ENCODE data around the gene RERE.
"Not testable (repeated sequence)": the region's sequence is repeated elsewhere in the genome, so short reads cannot be mapped to it uniquely, and the experiment has no call there.

Gene RERE

DNA sequence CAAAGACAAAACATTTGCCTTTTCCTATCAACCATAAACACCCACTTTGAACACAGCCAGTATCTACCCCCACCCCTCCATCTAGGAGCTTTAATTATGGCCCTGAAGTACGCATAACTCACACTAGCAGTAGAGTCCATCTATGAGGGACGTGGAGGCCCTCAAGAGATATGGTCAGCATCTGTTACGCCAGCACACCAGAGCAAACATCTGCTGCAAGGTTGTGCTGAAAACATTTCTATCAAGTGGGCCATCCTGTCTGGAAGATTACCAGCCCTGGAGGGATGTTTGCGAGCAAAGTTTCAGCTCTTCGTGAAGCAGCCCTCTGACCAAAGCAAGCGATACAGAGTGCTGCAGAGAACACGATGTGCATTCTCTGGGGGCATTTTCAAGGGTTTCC is 424.9 kb downstream of the RERE start:
- no peak for DNase-seq (ENCODE audit: low read depth in 2 of 3, low spot score in 2 of 3)

DNA sequence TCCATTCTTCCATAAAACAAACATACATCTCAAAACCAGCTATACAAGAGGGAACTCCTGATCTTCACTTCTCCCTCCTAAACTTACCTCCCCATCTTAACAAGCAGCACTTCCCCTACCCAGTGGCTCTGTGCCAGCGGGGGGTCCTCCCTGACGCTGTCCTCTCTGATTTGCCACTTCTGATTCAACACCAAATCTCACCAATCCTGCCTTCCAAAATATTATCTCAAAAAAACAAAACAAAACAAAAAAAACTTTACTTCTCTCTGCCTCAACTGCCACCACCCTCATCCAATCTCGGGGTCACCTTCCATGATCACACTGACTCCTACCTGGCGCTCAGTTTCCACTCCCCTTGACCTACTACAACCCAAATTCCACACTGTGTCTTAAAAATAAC is 426.7 kb downstream of the RERE start:
- no peak for DNase-seq (ENCODE audit: low read depth in 2 of 3, low spot score in 2 of 3)

DNA sequence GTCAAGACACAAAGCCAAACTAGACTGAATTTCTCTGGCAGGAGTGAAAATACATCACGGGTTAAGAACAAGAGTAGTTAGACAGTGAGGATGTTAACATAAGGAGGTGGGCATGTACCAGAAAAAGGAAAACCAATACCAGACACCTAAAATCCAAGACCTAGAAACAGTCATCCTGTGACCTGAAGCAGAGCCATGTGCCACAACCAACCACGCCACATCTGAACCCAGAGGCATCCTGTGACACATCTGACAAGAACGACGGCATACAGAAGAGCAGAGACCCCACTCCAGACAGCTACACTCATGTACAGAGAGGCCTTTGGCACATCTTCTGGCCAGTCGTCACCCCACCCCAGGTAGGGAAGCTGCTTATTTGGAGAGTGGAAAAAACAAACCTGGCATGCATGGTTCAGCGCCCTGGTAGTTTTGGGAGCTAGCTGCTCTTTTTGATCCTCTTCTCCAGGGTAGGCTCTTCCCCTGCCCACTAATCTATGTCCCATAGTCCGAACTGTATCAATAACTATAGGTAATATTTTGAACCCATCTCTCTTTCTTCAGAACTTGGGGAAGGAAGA is 427.4 kb downstream of the RERE start:
- no peak for DNase-seq (ENCODE audit: low read depth in 2 of 3, low spot score in 2 of 3)

DNA sequence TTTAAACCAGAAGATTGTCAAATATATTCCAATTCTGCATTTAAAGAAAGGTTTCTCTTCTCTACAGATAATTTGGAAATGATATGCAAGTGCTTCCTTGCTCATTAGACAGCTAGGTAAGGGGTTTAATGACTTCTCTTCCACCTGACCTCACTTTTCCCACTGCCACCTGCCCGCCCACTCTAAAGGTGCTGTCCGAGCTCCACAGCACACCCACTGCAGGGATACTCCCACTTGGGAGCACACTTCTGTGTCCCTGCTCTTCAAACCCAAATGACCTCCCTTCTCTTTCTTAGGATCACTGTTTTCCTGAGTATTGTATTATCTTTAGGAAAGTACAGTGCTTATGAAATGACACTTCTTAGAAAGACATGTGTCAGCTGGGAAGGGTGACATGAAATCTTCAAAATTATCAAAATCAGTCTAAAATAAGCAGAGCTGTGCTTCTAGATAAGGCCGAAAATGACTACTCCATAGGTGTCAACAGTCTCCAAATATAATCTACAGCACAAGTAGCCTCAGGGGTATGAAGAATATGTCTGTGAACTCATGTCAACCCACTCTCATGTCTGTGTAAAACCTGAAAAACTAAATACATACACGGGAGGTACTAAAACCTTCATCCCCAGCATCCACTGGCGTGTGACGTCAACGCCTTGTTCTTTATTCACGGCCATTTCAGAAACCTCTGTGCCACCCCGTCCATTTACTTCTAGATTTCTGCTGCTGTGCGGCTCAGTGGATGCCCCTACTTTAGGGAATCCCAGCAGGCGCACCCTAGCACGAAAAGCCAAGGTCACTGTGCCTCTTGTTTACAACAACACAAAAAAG is 428.5 kb downstream of the RERE start:
- no peak for DNase-seq (ENCODE audit: low read depth in 2 of 3, low spot score in 2 of 3)

DNA sequence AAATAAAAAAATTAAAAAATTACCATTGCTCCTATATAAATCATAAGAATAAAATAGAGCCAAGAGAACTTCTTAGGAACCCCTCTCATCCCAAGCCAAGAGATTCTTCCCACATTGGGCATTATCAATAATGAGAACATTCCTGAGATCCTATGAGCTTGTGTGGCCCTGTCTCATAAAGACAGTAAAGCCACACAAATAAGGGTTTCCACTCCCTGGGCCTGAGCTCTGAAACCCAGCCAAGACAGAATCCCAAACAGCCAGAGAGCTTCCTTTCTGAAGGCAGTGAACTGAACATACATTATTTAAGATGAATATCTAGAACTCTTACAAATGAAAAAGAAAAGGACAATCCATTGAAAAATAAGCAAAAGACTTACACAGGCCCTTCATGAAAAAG is 431.2 kb downstream of the RERE start:
- no peak for DNase-seq (ENCODE audit: low read depth in 2 of 3, low spot score in 2 of 3)

DNA sequence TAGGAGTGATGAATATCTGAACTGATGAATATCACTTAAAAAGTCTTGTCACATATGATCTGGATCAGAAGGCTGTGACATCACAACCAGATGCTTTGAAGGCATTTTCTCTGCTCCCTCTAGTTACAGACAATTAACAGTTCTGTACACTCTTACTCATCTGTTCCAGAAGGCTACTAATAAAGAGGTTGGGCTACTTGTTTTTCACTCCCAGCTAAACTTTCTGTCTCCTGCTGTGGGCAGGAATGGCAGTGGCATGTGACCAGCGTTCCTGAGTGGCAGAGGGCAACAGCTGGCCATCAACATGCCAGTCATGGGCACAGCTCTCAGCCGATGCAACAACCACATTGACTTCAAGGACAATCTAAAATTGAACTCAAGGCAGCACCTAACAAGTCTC is 432.9 kb downstream of the RERE start:
- DNase-seq (ENCODE audit: low read depth in 2 of 3, low spot score in 2 of 3) = no peak

DNA sequence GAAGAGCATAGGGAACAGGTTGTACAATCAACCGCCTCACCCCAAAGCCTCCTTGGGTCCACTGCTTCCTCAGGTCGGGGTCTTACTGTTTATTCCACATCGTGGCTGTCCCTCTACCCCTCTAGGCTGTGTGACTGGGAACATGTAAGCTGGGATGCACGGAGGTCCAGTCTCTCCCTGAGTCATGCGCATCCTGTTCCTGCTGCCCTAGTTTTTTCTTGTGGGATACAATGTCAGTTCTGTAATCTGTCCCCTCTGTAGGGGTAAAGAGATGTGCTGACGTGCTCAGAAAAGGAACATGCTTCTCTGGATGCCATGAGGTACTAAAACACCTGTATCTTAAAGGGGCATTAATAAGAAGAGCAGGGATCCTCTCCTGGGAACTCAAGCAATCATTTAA is 433.4 kb downstream of the RERE start:
- DNase-seq (ENCODE audit: low read depth in 2 of 3, low spot score in 2 of 3) = no peak

DNA sequence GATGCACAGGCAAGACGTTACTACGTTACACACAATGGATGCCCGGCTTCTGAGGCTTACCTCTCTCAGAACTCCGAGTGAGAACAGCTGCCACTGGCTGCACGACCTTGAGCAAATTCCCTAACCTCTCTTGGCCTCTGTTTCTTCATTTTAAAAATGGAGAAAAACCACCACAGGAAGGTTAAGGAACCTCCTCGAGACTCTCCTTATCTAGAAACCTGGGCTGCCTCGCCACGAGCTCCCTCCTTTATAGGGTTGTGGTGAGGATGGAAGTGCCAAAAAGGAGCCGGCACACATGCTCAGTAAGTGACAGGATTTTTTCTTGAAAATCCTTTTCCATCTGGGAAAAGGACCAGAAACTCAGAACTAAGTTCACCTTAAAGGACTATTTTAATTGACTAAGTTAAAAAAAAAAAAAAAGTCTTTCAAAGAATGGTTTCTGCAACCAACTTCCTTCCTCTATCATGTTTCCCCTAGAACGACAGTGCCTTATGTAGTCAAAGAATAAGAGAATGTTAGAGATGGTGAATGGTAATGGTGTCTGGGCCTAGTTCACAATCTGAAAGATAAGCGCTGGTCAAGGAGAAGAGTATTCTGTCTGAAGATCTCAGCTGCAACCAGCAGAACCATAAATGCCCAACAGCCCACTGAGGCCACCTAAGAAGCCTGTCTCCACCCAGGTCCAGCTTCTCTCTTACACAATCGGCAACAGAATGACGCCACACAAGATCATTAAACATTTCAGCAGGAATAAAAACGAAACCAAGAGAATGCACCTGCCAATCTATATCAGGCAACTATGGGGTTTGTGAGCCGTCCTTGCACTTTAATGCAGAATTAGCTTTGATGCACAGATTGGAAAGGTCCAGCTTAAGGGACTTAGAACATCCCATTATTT is 434.6 kb downstream of the RERE start:
- no peak for DNase-seq (ENCODE audit: low read depth in 2 of 3, low spot score in 2 of 3)

DNA sequence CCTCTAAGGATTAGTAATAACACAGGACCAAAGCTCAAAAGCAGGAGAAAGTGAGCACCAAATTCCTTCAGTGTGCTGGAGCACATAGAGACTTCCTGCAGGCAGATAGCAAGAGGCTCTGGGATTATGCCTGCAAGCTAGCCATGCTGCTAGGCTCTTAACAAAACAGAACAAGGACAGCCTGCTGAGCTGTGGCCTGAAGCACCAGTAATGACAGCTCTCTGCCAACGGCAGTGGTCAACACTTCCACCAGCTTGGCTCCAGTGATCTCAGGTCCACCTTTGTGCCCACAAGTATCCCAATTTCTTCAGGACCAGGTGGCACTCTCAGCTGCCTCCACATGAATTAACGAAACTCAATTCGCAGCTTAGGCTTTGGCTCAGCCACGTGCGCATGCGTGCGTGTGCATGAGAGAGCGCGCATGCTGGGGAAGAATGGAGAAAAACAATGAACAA is 435.4 kb downstream of the RERE start:
- DNase-seq (ENCODE audit: low read depth in 2 of 3, low spot score in 2 of 3) = no peak

DNA sequence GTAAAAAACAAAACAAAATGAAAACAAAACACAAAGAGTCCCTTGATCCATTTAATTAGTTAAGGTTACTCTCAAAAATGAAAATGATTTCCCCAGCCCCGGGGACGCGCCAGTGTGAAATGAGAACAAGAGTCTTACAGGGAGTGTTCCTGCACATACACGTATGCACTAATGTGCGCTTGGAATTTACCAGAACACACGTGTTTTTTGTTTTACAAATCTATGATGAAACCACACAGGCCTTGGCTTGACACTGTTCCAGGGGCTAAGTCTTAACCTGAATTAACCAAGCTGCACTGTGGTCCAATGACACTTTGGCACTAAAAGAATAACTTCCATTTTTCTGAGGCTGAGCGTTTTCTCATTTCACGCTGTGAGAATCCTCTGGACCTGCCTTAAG is 435.8 kb downstream of the RERE start:
- no peak for DNase-seq (ENCODE audit: low read depth in 2 of 3, low spot score in 2 of 3)

DNA sequence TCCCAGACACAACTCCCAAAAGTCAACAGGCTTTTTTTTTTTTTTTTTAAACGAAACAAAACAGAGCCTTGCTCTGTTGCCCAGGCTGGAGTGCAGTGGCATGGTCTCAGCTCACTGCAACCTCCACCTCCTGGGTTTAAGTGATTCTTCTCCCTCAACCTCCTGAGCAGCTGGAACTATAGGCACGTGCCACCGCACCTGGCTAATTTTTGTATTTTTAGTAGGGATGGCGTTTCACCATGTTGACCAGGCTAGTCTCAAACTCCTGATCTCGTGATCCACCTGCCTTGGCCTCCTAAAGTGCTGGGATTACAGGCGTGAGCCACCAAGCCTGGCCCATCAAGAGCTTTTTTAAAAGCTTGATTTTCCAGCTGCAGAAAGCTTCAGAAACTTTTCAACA is 437.1 kb downstream of the RERE start:
- not testable (repeated sequence) for DNase-seq (ENCODE audit: low read depth in 2 of 3, low spot score in 2 of 3)

DNA sequence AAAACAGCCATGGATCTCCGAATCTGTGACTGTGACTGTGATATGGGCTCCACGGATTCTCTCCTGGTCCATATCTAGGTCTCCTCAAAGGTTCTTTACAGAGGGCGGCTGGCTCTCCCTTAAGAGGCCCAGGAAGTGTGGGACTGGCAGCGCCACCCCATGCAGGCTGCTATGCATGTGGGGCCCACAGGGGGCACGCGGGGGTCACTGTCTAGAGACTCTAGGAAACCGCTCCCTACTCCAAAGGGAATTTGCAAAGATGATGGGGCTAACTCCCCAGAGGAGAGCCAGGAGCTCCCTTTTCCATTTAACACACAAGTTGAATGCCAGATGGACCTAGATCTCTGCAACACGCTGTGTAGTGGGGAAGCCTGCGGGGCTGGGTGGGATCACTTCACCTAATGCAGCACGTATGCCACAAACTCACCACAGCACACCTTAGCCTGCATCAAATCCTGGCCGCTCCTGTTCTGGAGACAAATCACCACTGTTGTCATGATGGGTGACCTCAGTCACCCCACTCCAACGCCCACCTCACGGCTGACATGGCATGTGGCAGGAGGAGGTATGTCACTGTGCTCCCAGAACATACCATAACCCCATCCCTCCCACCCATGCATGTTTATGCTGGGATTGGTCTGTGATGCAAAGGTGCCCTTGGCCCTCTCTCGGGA is 437.8 kb downstream of the RERE start:
- no peak for DNase-seq (ENCODE audit: low read depth in 2 of 3, low spot score in 2 of 3)

DNA sequence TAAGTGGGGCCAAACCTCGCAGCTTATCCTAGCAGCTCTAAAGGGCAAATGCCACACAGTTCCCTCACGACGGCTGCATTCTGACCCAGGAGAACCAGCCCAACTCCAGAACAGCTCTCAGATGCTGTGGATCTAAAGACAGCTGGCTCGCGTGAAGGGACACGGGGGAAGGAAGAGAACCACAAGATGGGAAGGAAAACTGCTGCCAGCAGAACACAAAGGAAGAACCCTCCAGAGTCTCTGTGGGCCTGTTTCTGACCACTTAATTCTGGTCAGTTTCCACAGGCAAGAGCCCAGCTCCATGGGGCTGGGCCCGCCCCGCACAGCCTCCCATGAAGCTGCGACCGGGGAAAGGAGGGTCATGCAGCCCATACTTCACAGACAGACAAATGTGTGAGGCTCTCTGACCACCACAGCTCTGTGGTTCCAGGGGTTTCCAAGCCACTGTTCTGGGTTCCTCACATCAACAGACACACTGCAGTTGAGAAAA is 438.4 kb downstream of the RERE start:
- no peak for DNase-seq (ENCODE audit: low read depth in 2 of 3, low spot score in 2 of 3)

DNA sequence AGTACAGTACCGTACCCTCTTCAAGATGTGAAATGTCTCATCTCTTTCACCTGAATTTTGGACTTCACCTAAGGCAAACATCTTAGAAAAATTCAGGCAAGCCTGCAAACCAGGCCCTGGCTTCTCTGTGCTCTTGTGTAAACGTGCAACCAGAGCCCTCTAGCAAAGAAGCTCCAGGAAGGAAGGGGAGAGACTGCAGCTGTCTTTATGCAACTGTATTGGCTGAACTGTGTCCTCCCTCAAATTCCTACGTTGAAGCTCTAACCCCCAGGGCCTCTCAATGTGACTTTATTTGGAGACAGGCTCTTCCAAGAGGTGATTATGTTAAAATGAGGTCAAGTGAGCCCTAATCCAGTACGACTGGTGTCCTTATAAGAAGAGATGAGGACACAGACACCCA is 439.3 kb downstream of the RERE start:
- DNase-seq (ENCODE audit: low read depth in 2 of 3, low spot score in 2 of 3) = no peak

DNA sequence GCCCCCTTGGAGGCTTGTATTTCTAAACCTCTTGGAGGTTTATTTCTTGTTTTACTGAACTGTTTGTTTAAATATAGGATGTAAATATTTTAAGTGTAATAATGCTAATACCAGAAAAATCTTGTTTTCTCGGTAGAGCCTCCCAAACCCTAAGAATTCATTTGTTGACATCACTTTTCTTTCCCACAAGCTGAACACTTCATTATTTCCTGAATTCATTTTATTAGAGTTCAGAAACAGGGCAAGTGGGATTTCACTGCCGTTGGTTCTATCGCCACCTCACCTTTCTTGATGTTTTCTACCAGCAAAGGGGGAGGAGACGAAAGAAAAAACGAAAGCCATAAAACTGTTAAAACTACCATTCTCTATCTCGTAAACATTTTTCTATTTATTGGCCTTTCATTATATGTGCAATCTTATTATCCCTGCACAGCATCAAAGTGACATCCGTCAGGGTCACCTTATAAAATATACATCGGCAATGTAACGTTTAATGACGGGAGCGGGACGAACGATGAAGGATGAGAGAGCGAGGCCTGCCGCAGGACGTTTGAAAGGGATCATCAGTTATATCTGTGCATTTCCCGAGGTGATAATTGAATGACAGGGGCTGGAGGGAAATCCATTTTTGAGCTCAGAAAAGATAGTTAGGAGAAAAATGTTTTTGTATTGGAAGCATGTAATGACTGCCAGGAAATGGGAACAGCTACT is 440.0 kb downstream of the RERE start:
- DNase-seq (ENCODE audit: low read depth in 2 of 3, low spot score in 2 of 3) = no peak

DNA sequence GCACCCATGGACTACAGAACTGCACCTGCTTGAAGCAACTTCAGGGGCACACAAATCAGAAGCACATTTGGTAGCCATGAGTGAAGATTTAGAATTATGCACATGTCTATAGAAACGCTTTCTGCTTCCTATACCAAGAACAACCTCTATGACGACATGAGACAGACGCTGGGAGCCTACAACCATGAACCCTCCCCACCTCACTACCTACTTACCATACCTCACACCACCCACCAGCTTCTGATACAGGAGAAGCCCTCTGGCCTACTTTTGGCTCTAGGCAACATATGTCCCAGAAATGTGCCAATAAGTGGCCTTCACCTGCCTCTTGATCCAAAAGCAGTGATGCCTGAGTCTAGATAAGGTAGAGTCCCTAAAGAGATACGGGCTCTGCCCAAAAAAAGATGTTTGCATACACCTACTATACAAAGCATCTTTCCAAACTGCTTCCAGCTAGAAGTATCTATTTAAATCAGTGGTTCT is 441.0 kb downstream of the RERE start:
- no peak for DNase-seq (ENCODE audit: low read depth in 2 of 3, low spot score in 2 of 3)

DNA sequence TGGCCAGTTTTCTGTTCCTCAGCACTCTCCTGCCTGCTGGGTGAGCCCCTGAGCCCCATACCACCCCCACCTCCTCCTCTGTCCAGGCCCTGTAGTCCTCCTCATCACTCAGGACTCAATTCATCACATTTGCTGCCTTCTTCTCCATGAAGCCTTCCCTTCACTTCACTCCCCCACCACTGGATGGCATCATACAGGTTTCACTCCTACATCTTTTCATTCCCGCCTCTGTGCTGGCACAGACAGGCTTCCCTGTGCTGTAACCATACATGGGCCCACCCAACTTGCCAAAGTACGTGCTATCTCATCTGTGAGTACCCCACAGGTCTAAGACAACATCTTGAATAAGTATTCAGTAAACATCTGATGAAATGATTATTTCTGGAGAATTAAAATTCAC is 442.6 kb downstream of the RERE start:
- no peak for DNase-seq (ENCODE audit: low read depth in 2 of 3, low spot score in 2 of 3)

DNA sequence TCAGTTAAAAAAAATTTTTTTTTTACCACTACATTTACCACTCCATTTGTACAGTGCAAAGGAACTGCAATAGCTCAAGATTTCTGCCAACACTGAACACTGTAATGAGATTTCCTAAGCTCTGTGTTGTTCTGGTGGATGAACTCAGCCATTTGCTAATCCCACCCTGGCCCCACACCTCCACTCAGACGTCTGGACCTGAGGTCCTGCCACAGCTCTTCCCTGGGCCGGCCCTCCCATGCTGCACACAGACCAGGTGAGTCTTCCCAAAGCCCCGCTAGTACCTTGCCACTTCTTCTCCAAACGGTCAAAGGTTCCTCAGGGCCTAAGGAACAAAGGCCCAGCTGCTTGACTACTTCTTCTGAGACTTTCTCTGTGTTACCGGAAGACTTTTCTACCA is 443.1 kb downstream of the RERE start:
- DNase-seq (ENCODE audit: low read depth in 2 of 3, low spot score in 2 of 3) = no peak

DNA sequence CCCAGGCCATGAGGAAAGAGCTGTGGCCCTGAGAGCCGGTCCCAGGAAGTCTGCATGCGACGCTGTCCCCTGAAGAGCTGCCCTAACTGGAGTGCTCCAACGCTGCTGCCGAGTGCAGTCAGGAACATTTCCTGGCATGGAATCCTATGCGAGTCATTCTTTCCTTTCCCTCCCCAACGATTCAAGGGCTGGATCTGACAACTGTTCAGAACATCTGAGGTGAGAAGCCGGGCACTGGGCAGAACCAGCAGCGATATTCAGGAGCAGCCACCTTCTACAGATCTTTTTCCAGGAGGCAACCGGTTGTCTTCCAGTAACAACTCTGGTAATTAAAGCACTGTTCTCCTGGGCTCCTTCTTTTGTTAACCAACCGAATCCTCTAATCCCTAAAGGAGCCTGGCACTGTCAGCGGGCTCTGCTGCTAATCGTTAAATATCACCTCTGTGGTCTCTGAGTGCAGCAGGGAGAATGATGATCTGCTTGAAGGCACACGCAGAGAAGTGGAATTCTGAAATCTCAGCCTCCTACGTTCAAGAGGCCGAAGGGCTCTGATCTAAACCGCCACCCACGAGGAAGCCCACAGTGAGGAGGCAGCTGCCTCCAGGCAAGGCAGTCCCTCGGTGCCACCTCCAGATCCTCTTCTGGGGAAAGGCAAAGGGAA is 443.7 kb downstream of the RERE start:
- DNase-seq (ENCODE audit: low read depth in 2 of 3, low spot score in 2 of 3) = no peak

DNA sequence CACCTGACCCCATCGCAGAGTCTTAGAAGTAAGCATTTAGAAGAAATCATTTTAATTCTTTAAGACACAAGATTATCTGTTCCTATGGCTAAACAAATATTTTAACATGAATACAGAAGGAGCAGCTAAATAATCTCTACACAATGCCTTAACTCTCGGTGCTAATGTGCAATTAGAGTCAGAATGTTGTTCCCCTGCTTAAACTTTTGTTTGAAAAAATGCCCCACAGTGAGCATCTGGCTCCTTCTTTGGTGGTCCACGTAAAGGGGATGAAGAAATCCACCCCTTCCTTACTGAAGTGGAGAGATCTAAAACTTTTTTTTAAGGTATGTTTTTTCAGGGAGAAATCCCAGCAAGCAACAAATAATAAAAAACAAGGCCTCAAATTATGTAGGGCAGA is 444.3 kb downstream of the RERE start:
- no peak for DNase-seq (ENCODE audit: low read depth in 2 of 3, low spot score in 2 of 3)

All from activated CD8-positive, alpha-beta memory T cell treated with anti-CD3 and anti-CD28 coated beads for 48 hours (primary cell).